ENCODE measurements around the gene MAX. TPM values are rescaled to one million over a fixed set of nuclear protein-coding genes. Genes with fewer than 3 reads are reported as not detected.
A peak's percentile ranks its signal among the peaks of the same experiment; 100 is the strongest.

Gene MAX
- total RNA-seq, 1 experiment from 2014 or later, result 83.6 TPM

DNA sequence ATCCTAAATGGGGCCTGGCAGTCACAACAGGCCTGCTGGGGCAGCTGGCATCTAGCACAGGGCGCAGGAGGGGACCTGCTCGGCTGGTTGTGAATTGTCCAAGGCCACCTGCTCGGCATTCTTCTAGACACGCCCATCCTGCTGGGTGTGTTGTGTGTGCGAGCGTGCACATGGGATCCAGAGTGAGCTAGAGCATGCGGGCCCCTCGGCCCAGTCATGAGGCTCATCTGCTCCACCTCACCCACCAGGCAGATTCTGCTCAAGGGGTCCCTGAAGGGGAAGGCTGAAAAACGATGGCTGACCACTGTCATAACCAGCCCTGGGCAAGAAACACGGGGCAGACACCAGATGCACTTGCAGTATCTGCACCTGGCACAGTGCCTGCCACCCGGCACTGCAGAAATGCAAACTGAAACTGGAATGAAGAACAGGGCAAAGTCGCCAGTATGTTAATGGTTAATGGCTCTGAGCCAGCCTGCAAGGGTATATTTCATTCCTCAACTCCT is 31.8 kb downstream of the MAX start:
- H3K4me1 Mint-ChIP-seq (ENCODE audit: low read depth, unreplicated experiment), result peaks cover 12% of the 10 kb centered on the region

GRCh38 chr14:65069874-65070413 is 32.4 kb downstream of the MAX start:
- intact Hi-C loops (cut with micrococcal nuclease; ENCODE audit: unreplicated experiment), result no loop called here
- peaks cover 12% of the 10 kb centered on the region for H3K4me1 Mint-ChIP-seq (ENCODE audit: low read depth, unreplicated experiment)
- no peak for DNase-seq
- H3K9me3 Mint-ChIP-seq (ENCODE audit: low read depth, unreplicated experiment), result no peaks in the 10 kb centered on the region
- peaks cover 23% of the 10 kb centered on the region for H3K36me3 Mint-ChIP-seq (ENCODE audit: insufficient read depth, unreplicated experiment)
- no peak overlapping the region for H3K27ac Mint-ChIP-seq (ENCODE audit: unreplicated experiment)
- no peaks in the 10 kb centered on the region for H3K27me3 Mint-ChIP-seq (ENCODE audit: unreplicated experiment)
- TF ChIP-seq, protein P1, sequence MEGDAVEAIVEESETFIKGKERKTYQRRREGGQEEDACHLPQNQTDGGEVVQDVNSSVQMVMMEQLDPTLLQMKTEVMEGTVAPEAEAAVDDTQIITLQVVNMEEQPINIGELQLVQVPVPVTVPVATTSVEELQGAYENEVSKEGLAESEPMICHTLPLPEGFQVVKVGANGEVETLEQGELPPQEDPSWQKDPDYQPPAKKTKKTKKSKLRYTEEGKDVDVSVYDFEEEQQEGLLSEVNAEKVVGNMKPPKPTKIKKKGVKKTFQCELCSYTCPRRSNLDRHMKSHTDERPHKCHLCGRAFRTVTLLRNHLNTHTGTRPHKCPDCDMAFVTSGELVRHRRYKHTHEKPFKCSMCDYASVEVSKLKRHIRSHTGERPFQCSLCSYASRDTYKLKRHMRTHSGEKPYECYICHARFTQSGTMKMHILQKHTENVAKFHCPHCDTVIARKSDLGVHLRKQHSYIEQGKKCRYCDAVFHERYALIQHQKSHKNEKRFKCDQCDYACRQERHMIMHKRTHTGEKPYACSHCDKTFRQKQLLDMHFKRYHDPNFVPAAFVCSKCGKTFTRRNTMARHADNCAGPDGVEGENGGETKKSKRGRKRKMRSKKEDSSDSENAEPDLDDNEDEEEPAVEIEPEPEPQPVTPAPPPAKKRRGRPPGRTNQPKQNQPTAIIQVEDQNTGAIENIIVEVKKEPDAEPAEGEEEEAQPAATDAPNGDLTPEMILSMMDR (IDR thresholded peaks at IDR 0.05; ENCODE audit: unreplicated experiment), result no peak
- no TSS peak for BruUV-seq (replicated peaks)
- H3K4me3 Mint-ChIP-seq (ENCODE audit: low read depth, unreplicated experiment), result peak overlapping the region; percentile 52
- CTCF ChIA-PET, result interaction anchor here (1.1 to 2.1 kb wide), 2 partner anchors 33 to 50 kb away, joined by 3 to 8 read pairs; partner anchors contain the start of gene MAX

More for the DNA sequence above, 31.8 kb downstream of the MAX start:
- H3K27ac Mint-ChIP-seq (ENCODE audit: unreplicated experiment), result no peak overlapping the region
- peak overlapping the region; percentile 52 for H3K4me3 Mint-ChIP-seq (ENCODE audit: low read depth, unreplicated experiment)
- no peaks in the 10 kb centered on the region for H3K27me3 Mint-ChIP-seq (ENCODE audit: unreplicated experiment)
- TF ChIP-seq, protein P1 (IDR thresholded peaks at IDR 0.05; ENCODE audit: unreplicated experiment), result no peak
- CTCF ChIA-PET, result interaction anchor here (1.1 to 2.1 kb wide), 2 partner anchors 32 to 51 kb away, joined by 3 to 8 read pairs; partner anchors contain the start of gene MAX
- H3K36me3 Mint-ChIP-seq (ENCODE audit: insufficient read depth, unreplicated experiment), result peaks cover 22% of the 10 kb centered on the region
- no peaks in the 10 kb centered on the region for H3K9me3 Mint-ChIP-seq (ENCODE audit: low read depth, unreplicated experiment)
- peak; percentile 83 for DNase-seq
- intact Hi-C loops (cut with micrococcal nuclease; ENCODE audit: unreplicated experiment), result no loop called here
- no TSS peak for BruUV-seq (replicated peaks)

DNA sequence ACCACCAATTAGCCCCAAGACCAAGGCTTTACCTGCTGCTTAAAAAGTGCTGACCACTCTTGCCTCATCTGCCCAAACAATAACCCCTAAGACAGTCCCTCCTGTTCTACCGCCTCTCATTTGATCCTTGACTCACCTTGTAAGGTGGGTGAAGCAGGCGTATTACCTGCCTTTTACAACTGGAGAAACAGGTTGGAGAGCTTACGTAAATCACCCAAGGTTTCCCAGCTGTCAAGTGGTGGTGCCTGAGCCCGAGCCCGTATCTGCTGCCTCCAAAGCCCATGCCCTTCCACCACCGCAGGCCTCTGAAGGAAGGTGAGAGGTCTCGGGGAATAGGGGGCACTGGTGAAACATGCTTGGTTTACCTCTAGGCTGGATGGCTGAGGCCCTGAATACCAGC is 36.6 kb downstream of the MAX start:
- Mint-ChIP-seq H3K4me3 (ENCODE audit: low read depth, unreplicated experiment) (no peak overlapping the region), H3K27ac (ENCODE audit: unreplicated experiment) (no peak overlapping the region), H3K36me3 (ENCODE audit: insufficient read depth, unreplicated experiment) (peaks cover 38% of the 10 kb centered on the region), H3K27me3 (ENCODE audit: unreplicated experiment) (no peaks in the 10 kb centered on the region), H3K9me3 (ENCODE audit: low read depth, unreplicated experiment) (no peaks in the 10 kb centered on the region), H3K4me1 (ENCODE audit: low read depth, unreplicated experiment) (no peaks in the 10 kb centered on the region)
- DNase-seq, result no peak
- CTCF ChIA-PET, result no interaction called here
- BruUV-seq (replicated peaks), result no TSS peak
- TF ChIP-seq, protein P1 (IDR thresholded peaks at IDR 0.05; ENCODE audit: unreplicated experiment), result no peak
- intact Hi-C loops (cut with micrococcal nuclease; ENCODE audit: unreplicated experiment), result no loop called here

GRCh38 chr14:65062096-65063075 is 39.9 kb downstream of the MAX start:
- CTCF ChIA-PET, result no interaction called here
- H3K4me3 Mint-ChIP-seq (ENCODE audit: low read depth, unreplicated experiment), result no peak overlapping the region
- no peaks in the 10 kb centered on the region for H3K4me1 Mint-ChIP-seq (ENCODE audit: low read depth, unreplicated experiment)
- BruUV-seq (replicated peaks), result no TSS peak
- H3K36me3 Mint-ChIP-seq (ENCODE audit: insufficient read depth, unreplicated experiment), result peaks cover 31% of the 10 kb centered on the region
- H3K27ac Mint-ChIP-seq (ENCODE audit: unreplicated experiment), result no peak overlapping the region
- no peaks in the 10 kb centered on the region for H3K27me3 Mint-ChIP-seq (ENCODE audit: unreplicated experiment)
- intact Hi-C loops (cut with micrococcal nuclease; ENCODE audit: unreplicated experiment), result no loop called here
- no peaks in the 10 kb centered on the region for H3K9me3 Mint-ChIP-seq (ENCODE audit: low read depth, unreplicated experiment)
- TF ChIP-seq, protein P1 (IDR thresholded peaks at IDR 0.05; ENCODE audit: unreplicated experiment), result no peak
- no peak for DNase-seq
